ENCODE data around the gene RPS6KB2.

The RPS6KB2 gene

GRCh38 chr11:67410984-67411784 is 17.1 kb upstream of the RPS6KB2 start:
- no peak for DNase-seq

GRCh38 chr11:67411785-67412152 is 16.5 kb upstream of the RPS6KB2 start:
- DNase-seq: peak in 1 of 2 experiments; percentile 25

- DNase-seq: no peak
Measured at GRCh38 chr11:67412495-67413179, 15.7 kb upstream of the RPS6KB2 start.

GRCh38 chr11:67413266-67413849 is 14.9 kb upstream of the RPS6KB2 start:
- DNase-seq: no peak

GRCh38 chr11:67415501-67416304 is 12.6 kb upstream of the RPS6KB2 start, which contains the start of gene CARNS1:
Gene CARNS1 (plus strand): TSS chr11:67415678. CDS start chr11:67416200, 522 bp downstream.
- DNase-seq: no peak

GRCh38 chr11:67416416-67417335 is 11.6 kb upstream of the RPS6KB2 start:
- peak in 1 of 2 experiments; percentile 58 for DNase-seq

- no peak for DNase-seq
Measured at GRCh38 chr11:67417425-67417824, 10.9 kb upstream of the RPS6KB2 start.

GRCh38 chr11:67418476-67419281 is 9.6 kb upstream of the RPS6KB2 start:
- DNase-seq: peak in 1 of 2 experiments; percentile 41

- peak in 1 of 2 experiments; percentile 15 for DNase-seq
Measured at GRCh38 chr11:67419325-67420049, 8.8 kb upstream of the RPS6KB2 start.

- DNase-seq: peak in 1 of 2 experiments; percentile 21
Measured at GRCh38 chr11:67420147-67420645, 8.1 kb upstream of the RPS6KB2 start.

GRCh38 chr11:67420646-67421429 is 7.5 kb upstream of the RPS6KB2 start:
- DNase-seq: peak; percentile 98 to 99

- DNase-seq: no peak
Measured at GRCh38 chr11:67421430-67422031, 6.8 kb upstream of the RPS6KB2 start.

GRCh38 chr11:67422891-67423290 is 5.4 kb upstream of the RPS6KB2 start:
- DNase-seq: no peak

- DNase-seq: no peak
Measured at GRCh38 chr11:67423466-67423865, 4.8 kb upstream of the RPS6KB2 start.

- DNase-seq: no peak
Measured at GRCh38 chr11:67423891-67424613, 4.2 kb upstream of the RPS6KB2 start.

- peak in 1 of 2 experiments; percentile 54 for DNase-seq
Measured at GRCh38 chr11:67427364-67427859, 882 bp upstream of the RPS6KB2 start.

GRCh38 chr11:67429038-67429668 is 859 bp downstream of the RPS6KB2 start:
- no peak for DNase-seq
